Measurements from ENCODE around the gene RSPO1.

Gene RSPO1

DNA sequence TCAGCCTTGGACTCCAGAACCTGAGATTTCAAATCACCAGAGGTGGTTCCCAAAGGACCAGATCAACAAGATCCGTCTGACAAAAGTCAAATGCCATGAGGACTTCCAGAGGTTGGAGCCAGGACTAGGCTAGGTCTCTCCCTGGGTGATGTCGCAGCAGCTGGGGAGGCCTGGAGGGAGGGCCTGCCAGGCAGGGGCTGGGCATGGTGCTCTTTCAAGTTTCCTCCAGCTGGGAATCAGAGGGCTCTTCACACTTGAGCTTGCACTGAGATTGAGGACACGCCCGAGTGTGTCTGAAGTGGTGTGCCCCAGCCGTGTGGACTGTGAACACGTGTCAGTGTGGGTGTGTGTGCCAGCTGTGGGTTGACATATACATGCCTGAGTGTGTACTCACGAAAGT is 21.3 kb upstream of the RSPO1 start:
- DNase-seq, result no peak

DNA sequence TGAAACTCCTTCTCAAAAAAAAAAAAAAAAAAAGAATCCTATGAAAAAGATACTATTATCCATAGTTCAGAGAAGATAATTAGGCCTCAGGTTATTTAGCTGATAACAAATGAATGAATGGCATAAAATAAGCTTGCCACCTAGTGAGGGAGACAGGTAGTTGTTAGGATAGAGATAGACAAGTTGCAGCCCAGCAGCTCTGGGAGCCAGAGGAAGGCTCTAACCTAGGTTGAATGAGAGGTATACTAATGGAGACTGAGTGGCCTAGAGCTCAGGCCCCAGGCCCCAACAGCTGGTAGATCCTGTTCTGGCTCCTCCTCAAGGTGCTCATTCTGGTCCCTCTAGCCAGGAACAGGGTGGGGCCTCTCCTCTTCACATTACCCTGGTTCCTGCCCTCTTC is 20.6 kb upstream of the RSPO1 start:
- no peak for DNase-seq

DNA sequence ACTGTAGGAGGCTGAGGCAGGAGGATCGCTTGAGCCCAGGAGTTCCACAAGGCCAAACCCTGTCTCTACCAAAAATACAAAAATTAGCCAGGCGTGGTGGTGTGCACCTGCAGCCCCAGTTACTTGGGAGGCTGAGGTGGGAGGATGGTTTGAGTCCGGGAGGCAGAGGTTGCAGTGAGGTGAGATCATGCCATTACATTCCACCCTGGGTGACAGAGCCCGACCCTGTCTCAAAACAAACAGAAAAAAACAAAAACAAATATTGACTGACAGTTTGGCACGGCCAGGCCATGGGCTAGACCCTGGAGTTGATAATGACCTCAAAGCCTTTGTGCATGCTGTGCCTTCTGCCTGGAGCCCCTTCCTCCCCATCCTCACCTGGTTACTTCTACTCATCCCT is 19.2 kb upstream of the RSPO1 start:
- no peak for DNase-seq

DNA sequence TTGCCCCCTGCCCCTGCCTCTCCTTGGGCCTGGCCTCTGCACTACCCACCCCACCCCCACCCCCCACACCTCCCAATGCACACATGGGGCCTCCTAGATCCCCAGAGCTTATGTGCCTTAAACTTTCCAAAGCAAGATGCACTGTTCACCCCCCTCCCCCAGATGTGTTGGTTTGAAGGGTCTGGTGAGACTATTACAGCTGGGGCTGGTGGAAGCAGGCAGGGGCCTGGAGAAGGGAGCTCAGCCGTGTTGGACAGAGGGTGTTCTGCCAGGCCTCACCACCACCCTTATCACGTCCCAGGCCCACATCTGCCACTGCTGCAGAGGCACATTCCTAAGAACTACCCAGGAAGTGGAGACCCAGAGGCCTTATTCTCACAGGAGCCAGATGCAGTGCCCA is 18.3 kb upstream of the RSPO1 start:
- no peak for DNase-seq

DNA sequence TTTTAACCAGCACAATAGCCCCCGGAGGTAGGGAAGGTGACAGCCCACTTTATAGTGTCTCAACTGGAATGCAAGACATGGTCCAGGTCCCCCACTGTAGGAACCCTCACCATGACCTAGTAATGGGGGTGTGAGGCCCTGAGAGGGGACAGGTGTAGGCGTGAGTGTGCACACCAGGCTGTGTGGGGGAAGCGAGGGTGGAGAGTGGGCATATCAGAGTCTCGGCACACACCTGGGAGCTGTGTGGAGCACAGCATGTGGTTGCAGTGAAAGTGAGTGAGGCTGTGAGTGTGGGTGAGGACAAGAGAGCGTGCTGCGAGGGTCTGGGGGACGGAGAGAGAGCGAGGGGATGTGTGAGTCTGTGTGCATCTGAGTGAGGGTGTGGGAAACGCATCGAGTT is 17.1 kb upstream of the RSPO1 start:
- DNase-seq, result no peak

DNA sequence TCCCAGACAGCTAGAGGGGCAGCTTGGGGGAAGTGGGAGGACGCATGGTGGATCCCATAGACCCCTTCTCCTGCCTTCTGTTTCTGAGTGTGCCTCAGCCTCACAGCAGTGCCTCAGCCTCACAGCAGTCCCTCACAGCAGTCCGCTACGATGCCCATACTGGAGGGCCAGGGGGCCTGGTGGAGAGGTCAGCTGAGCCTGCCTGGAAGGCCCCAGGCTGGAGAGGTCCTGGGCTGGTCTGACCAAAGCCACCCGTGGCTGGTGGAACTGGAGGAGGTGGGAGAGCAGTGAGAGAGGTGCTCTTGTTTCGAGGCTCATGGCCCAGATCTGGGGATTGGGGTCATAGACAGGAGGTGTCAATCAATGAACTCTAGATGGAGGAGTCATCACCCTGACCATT is 16.0 kb upstream of the RSPO1 start:
- DNase-seq, result no peak

DNA sequence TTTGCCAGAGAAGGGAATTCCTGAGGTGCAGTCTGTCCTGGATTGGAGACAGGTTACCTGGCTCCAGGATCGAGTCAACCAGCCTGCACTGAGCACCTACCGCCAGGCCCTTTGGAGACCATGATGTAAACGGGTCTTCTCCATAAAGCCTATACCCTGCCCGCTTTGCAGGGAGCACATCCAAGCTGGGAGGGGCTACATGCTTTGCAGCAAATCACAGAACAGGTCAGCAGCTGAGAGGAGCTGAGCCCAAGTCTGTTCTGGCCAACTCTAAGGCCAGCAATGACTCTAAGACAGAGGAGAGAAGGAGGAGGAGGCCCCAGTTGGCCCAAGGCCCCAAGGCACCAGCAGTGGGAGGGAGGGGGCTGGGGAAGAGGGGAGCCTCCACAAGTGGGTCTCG is 15.5 kb upstream of the RSPO1 start:
- DNase-seq, result no peak

DNA sequence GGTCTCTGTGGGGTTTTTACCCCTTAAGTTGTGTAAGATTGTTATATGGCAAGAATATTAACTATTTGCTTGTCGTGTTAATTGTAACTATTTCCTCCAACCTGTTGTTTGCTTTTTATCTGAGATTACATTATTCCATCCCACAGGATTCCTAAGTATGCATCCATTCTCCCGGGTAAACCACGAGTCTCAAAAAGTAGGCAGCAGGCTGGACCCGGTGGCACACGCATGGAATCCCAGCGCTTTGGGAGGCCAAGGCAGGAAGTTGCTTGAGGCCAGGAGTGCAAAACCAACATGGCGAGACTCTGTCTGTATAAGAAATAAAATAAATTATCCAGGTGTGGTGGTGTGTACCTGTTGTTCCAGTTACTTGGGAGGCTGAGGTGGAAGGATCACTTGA is 12.6 kb upstream of the RSPO1 start:
- DNase-seq, result no peak

DNA sequence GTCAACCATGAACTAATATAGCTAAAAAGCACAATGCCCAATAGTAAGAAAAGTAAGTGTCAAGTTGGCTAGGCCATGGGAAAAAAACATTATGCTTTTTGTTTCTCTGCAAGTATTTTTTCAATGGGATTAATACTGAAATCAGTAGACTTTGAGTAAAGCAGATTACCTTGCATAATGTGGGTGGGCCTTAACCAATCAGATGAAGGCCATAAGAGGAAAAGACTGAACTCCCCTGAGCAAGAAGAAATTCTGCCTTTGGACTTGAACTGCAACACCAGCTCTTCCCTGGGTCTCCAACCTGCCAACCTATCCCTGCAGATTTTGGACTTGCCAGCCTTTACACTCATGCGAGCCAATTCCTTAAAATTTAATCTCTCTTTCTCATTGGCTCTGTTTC is 6.4 kb upstream of the RSPO1 start:
- DNase-seq, result no peak

DNA sequence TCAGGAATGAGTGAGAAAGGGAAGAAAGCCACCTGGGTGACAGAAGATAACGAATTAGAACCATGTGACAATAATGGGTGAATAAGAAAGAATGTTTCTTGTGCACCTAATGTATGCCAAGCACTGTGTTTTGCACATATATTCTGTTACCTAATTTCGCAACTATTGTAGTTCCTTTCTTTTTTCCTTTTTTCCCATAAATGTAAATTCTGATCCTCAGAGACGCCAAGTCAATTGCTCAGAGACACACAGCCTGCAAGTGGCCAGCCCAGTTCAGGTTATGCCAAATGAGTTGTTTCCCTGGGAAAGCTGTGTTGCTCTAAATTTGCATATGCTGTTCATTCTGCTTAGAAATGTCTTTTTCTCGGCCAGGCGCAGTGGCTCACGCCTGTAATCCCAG is 1.7 kb upstream of the RSPO1 start:
- no peak for DNase-seq

DNA sequence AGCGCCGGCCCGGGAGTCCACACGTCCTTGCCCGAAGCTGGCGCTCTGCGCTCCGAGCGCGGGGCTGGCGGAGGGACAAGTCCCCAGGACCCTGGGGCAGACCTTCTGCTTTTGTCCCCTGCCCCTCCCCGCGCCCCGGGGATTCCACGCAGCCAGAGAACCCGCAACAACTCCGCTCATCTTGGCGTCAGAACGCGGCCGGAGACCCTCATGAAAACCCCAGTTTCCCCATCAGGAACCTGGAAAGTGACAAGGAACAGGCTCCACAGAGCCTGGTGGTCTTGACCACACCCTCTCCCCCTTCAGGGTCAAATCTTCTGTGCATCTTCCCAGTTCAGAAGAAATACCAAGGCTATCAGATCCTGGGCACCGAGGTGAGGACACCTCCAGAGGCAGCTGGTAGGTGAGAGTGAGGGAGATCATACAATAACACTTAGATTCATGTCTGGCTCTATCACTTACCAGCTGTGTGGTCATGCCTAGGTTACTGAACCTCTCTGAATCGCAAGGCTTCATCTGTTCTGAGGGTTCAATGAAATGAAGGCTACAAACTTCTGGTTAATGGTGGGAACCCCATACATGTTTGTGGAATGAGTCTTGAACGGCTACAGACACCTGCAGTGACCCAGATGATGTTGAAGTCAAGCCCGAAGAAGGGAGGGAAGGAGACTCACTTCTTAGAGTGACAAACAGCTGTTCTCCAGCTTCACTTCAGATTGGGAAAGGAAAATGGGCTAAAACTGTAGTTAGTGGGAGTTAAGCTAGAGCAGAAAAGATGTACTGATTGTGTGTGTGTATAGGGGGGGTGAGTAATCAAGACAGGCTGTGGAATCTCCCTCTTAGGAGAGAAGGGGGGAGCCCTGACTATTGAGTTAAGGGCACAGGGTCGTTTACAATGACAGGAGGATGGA is 555 bp upstream of the RSPO1 start:
- no peak for DNase-seq

DNA sequence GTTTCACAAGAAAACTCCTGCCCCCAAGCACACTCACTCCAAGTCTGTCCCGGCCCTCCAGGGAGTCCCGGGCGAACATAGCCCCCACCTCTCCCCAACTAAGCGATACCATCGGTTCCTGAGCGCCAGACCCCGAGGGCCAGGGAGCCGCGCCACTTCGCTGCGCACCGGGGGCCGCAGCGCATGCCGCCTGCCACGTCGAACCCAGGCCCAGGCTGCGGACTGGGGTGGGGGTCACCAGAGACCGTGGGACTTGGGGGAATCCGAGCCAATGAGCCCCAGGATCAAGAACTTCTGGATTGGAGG is 801 bp downstream of the RSPO1 start:
- DNase-seq, result no peak

DNA sequence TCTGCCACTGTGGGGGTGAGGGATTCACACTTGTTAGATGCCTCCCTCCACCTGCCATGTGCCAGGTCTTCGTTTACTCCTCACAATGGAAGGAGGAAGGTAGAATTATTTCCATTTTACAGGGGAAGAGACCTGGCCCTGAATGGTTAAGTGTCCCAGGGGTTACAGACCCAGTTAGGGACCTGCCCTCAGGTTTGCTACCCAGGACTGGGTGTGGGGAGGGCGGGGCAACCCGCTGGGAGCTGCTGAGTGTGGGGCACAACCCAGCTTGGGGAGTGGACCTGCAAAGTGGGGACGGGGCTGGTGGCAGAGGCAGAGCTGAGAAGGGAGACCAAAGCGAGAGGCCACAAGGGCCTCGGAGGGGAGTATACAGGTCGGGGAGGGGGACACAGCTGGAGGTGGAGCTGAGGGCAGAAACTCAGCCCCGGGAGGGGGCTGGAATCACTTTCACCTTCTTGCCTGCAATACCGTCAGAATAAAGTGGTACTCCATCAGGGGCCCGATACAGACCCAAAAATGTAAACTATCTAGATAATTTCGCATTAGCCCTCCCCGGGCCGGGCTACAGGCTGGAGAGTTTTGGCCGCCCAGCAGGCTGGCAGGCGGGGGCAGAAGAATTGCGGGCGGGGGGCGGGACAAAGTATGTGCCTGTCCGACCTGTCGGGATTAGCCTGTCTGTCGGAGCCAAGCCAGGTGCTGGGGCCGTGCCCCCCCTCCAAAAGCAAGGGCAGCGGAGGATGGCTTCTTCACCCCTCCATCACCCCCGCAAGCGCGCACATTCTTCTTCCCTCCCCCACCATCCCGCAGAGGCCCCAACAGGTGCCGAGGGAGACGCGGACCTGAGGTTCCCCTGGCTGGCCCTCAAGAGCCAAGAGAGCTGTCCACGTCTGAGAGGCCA is 1.4 kb downstream of the RSPO1 start:
- no peak for DNase-seq

DNA sequence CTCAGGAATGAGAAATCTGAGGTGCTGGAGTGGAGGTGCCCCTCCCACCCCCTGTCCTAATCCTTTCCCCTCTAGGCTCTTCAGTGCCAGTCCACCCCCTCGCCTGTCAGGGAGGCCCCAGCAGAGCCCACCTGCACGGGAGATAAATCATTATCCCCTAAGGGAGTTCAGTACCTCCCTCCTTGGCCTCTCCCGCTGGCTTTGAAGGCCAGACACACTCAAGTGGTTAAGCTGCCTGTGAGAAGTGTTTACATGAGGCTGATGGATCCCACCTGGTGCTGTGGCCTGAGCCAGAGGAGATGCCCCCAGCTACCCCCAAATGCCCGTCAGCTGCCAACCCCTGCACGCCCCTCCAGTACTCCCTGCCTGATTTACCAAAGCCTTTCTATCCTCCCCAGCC is 3.7 kb downstream of the RSPO1 start:
- no peak for DNase-seq

DNA sequence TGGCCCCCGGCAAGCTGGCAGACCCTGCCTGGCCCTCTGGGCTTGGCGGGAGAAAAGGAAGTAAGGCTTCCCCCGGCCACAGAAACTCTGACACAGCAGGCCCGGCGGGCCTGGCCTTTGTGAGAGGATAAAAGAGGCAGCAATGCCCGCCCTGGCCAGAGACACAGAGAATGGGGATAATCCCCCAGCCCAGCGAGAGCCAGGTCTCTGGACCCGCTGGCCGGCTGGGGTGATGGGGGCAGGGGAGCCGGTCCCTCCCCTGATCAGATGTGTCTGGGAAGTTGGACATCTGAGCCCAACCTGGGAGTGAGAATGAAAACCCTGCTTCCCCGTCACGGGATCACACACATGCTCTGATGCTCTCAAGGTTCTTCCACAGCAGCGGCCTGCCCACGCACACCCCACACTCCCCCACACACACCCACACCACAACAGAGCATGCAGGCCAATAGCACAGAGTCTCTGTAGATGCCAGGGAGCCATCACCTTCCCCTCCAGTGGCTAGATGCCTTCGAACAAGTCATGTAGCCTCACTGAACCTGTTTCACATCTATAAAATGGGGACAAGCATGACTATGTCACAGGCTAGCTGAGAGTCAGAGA is 4.2 kb downstream of the RSPO1 start:
- no peak for DNase-seq

DNA sequence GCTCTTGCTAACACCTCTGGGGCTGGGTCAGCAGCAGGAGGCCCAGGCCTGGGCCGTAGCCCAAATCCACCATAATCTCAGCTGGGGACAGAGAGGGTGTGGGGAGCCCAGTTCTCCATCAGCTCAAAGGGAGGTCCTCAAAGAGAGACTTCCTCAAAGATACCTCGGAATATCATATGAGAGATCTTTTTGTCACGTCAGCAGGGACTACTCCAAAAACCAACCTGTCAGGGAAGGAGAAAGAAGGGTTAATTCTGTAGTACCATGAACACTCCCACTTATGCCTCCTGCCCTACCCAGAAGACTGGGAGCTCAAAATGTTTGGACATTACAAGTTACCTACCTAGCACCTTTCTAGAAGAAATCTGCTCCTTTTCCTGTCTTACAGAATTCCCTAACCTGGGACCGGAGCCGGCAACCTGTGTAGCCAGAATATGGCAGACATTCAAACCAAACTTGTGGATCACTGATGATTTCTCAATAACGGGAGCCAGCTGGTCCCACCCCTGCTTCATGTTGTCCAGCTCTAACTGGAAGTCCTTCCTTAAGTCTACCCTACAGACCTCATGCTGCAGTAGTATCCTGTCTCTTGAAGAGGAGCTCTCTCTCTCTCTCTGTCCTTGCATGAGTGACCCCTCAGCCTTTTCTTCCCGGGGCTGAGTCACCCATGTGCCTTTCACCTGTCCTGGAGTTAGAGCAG is 4.8 kb downstream of the RSPO1 start:
- DNase-seq, result no peak

DNA sequence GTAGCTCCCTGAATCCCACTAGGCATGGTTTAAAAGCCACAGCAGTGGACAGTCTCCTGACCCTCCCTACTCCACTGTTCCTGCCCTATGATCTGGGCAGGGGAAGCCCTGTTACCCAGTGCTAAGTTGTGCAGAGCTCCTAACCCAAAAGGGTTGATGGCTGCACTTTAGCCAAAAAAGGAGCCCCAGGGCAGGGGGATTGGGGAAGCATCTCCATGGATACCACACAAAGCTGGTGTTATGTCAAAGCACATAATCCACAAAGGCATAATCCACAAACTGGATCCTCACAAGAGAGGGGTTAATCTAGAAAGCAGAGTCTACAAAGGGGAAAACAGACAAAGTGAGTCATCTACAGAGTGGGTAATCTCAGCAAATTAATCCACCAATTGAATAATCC is 5.7 kb downstream of the RSPO1 start:
- DNase-seq, result no peak

DNA sequence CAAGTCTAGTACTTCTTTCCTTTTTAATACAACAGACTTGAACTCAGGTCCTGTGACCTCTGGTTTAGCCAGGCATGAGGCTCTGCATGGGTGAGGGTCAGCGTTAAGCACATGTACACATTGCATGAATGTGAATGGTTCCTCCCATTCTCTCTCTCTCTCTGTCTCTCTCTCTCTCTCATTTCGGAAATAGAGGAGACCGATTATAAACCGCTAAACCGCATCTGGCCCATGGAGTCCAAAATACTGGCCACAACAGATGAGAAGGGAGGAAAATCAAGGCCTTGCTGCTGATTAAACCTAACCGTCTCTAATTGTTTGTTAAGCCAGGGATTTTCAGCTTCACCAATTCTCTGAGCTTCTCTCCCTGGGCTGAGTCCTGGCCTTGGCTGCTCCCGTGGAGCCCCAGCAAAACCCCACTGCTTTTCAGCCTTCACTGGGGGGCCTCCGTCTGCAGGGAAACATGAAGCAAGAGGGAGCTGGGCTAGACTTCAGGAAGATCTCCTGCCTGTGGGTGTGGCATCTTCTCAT is 6.6 kb downstream of the RSPO1 start:
- no peak for DNase-seq

DNA sequence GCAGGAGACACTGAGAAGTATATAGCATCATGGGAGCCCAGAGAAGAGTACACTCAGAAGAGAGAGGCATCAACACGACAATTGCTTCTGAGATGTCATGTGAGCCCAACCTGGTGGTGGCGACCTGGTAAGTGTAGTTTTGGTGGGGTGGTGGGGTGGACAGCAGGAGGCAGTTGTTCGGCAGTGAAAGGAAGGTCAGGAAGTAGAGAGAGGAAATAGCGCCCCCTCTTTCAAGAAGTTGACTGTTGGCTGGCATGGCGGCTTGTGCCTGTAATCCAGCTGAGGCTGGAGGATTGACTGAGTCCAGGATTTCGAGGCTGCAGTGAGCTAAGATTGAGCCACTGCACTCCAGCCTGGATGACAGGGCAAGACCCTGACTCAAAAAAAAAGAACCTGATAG is 12.6 kb downstream of the RSPO1 start:
- no peak for DNase-seq

DNA sequence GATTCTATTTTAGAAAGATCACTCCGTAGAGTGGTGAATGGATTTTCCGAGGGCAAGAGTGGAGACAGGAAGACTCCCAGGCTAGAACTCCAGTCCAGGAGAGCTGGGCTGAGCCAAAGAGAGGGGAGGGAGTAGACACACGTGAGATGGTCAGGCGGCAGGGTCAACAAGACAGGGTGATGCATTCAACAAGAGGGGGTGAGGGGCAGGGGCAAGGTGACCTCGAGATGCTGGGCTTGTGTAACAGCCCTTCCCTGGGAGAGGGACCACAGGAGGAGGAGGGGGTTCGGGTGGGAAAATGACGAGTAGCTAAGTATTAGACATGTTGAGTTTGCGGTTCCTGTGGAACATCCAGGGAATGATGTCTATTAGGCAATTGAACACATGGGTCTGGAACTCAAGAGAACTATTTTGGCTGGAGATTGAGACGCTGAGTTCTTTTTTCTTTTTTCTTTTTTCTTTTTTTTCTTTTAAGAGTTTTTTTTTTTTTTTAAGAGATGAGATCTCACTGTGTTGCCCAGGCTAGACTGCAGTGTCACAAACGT is 13.3 kb downstream of the RSPO1 start:
- no peak for DNase-seq

DNA sequence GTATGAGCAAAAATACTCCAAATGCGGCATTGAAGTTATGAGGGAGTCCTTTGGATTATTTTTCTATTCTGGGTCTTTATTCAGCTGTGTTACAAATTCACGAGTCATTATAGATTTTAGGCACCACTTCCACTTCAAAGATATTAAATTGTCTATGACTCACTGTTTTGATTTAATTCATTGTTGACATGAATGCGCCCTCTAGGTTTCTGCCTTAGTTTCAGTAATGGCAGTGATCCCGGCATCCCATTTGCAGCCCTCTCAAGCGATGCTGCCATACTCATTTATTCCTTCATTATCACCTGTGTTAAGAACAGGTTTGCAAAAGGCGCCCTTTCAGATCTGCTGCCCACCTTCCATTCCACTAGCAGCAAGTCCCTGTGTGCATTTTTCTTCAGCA is 14.0 kb downstream of the RSPO1 start:
- no peak for DNase-seq

DNA sequence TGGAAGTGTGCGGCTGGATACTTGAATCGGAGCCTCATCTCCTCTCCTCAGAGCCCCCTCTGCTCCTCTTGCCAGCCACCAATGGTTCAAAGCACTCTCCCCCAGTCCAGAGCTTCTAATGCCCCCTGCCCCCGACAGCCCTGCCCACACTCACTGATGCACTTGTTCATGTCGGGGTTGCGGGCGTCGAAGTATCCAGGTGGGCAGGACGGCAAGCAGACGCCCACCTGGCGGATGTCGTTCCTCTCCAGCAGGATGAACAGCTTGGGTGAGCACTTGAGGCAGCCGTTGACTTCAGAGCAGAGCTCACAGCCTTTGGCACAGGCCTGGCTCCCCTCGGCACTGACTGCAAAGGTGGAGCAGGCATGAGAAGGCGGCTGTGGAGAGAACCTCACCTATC is 18.4 kb downstream of the RSPO1 start:
- no peak for DNase-seq

DNA sequence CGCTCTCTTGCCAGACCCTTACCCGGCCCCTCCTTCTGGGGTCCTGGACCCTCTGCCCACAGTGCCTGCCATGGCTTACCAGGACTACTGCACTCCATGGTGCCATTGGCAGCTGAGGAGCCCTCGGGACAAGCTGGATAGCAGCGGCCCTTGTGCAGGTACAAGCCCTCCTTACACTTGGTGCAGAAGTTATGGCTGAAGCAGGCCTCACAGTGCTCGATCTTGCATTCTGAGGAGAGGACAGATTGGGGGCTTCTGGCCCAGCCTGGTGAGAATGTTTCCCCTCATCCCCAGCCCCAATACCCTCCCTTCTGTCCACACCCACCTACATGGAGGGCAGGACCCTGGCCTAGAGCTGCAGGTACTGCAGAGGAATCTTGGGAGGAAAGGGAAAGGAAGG is 20.6 kb downstream of the RSPO1 start:
- no peak for DNase-seq
